T-helper 9 cell (primary cell): Measurements from ENCODE around the gene TTC34.
"Not testable (repeated sequence)": the region's sequence is repeated elsewhere in the genome, so short reads cannot be mapped to it uniquely, and the experiment has no call there.

Experiments
- DNase-seq: peaks from one replicate; pipeline ENCODE4 v3.0.0-alpha.2; 2020

Gene TTC34

DNA sequence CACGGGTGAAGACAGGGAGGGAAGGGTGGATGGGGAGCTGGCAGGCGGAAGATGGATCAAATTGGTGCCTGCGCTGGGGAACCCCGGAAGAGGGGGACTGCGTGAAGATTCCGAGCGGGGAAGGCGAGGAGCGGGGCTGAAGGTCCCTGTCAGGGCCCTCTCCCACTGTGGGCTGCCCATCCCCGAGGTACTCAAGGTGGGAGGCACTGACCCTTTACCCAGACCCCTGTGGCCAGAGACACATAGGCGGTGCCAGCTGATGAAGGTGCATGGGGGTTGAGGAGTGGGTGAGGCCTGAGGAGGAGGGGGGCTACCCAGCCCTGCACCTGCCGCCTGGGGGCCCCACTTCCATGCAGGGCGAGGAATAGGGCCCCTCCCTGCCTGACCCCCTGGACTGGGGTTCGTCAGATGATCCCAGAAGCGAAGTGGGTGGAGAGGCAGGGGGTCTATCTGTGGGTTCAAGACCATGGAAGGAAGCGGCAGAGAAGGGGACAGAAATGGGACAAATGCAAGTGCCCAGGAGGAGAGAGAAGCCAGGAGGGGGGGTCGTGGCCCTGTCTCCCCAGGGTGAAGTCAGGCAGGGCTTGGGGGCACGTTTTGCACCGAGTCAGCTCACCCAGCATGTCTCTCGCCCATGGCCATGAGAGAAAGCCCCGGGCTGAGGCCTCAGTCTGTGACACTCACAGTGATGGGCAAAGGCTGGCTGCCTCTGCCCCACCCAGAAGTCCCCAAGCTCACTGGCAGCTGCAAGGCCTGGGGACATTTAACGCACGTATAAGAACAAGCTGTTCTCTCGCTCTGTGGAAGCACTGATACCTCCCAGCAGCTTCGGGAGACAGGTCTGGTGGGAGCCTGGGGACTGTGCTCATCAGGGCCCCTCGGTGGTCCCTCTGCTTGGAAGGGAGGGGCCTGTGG, 161.6 kb downstream of the TTC34 start:
- no peak for DNase-seq

- no peak for DNase-seq
These were observed 162.3 kb downstream of the TTC34 start for GRCh38 chr1:2639203-2639602.

DNA sequence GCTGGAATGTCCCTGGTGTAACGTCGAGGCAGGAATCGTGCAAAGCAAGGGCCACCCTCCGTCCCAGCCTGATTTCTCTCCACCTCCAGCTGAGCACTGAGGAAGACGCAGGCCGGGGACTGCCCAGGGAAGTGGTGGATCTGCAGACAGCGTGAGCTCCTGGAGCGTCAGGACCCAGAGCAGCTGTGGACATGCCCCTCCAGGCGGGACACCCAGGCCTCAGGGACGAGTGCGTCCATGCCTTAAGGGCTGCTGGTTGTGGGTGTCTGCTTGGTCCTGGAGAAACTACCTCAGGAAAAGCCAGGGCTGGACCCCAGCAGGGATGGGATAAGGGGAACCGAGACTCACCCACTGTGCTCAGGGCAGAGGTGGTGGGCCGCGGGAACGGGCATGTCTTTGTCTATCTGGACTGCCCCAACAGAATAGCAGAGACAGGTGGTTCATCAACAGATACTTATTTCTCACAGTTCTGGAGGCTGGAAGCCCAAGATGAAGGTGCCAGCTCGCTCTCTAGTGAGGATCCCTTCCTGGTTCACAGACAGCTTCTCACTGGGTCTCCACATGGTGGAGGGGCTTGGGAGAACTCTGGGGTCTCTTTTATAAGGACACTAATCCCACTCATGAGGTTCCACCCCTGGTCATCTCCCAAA, 162.9 kb downstream of the TTC34 start:
- DNase-seq = no peak

DNA sequence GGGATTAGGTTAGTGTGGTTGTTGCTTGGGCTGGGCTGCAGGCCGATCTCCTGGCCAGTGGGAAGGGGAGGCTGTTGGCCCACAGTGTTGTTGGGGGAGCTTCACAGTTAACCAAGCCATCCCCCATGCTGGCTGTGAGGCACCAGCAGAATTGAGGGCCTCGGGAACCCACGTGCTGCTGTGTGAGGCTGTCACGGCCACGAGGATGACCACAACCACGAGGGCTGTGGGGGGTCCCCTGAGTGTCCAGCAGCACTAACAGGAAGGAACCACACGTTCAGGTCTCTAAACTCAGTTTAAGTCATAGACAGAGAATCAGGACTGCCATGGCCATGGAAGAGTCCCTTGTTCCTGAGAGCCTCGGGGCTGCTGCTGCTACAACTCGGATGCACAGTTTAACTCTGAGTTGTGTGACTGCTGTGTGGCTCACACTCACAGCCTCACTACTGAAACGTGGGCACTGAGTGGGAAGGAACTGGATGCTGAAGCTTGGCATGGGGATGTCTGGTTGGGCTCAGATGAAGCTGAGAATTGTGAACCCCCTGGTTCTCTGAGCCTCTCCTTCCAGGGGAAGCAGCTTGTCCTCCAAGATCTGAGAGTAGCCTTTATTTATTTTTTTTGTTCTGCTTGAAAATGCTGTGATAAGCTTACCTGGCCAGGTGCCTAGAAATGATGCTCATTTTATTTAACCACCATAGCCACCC, 163.9 kb downstream of the TTC34 start:
- DNase-seq = no peak

DNA sequence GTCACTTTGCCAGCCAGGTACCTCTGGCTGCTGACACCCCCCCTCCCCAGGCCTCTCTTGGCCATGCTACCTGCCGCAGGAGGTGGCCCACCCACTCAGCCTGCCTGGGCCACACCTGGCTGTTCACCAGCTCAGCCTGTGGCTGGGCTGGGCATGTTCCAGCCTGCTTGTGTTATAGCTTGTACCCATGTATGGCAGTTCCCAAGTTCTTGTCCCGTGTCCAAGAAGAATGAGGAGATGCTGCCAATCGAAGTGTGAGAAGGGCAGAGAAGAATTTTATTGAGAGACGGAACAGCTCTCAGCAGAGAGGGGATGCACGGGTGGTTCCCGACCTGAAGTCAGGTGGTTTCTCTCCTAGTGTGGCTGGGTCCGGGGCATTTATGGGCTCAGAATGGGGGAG, 164.8 kb downstream of the TTC34 start:
- DNase-seq = no peak

GRCh38 chr1:2635361-2636010, 166.0 kb downstream of the TTC34 start:
- no peak for DNase-seq

GRCh38 chr1:2633936-2634491, 167.5 kb downstream of the TTC34 start:
- no peak for DNase-seq

DNA sequence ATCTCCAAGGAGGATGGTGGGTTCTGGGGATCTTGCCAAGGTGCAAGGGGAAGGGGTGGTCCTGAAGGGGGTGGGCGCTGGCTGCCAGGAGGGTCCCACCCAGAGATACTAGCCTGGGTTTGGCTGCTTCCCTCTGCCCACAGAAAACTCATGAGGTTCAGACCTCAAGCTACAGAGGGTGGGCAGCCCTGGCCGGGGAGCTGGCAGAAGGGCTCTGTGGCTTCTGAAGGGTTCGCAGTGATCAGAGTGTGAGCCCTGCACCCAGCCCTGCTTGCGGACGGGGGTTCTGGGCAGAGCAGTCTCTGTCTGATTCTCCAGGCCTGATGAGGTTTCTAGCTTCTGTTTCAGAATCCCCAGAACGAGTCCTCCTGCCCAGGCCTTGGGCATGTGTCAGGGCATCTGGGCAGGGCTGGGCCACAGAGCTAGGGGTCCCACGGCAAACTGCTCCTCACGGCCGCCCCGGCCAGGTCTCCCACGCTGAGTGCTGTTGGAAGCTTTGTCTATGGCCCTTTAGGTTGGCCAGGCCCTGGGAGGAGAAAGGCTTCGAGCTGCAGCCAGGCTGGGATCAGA, 168.0 kb downstream of the TTC34 start:
- no peak for DNase-seq

- no peak for DNase-seq
These were observed 168.7 kb downstream of the TTC34 start, which contains the start of gene MMEL1 for GRCh38 chr1:2632561-2633361. Gene MMEL1, minus strand, starts transcription at chr1:2633016. Its CDS starts 3,532 bp downstream, at chr1:2629484.

- no peak for DNase-seq
These were observed 169.5 kb downstream of the TTC34 start for GRCh38 chr1:2632051-2632430.

- no peak for DNase-seq
These were observed 170.1 kb downstream of the TTC34 start for GRCh38 chr1:2631136-2632050.

GRCh38 chr1:2630498-2631135, 170.9 kb downstream of the TTC34 start:
- DNase-seq = no peak

DNA sequence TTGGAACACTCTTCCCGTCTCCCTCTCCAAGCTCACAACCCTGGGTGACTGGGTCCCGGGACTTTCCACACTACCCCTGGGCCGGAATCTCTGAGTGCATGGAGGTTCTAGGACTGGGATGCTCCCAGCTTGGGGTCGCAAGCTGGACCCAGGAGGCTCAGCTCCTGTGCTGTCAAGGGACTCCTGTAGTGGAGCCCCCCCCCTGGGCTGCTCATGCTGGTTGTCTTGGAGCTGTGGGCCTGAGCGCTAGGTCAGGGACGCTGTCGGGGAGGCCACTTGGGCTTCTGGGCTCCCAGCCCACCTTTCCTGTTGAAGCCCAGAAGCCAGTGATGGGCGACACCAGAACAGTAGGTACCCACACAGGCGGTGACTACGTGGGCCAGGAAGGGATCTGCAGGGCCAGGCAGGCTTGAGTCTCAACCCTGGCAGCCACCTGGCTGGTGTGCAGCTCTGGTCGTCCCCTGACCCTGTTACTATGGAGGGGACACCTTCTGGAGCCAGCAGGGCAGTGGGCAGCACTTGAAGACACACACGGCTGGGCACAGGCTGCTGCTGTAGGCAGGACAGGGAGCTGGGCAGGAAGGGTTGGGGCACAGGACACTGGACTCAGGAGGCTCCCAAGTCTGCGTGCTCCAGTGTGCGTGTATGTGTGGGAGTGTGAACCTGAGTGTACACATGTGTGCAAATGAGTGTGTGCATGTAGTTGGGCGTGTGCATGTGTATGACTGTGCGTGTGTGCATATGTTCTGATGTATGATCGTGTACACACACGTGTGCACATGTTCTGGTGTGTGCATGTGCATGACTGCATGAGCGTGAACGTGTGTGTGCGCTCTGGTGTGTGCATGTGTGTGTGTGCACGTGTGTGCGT, 171.6 kb downstream of the TTC34 start:
- no peak for DNase-seq

DNA sequence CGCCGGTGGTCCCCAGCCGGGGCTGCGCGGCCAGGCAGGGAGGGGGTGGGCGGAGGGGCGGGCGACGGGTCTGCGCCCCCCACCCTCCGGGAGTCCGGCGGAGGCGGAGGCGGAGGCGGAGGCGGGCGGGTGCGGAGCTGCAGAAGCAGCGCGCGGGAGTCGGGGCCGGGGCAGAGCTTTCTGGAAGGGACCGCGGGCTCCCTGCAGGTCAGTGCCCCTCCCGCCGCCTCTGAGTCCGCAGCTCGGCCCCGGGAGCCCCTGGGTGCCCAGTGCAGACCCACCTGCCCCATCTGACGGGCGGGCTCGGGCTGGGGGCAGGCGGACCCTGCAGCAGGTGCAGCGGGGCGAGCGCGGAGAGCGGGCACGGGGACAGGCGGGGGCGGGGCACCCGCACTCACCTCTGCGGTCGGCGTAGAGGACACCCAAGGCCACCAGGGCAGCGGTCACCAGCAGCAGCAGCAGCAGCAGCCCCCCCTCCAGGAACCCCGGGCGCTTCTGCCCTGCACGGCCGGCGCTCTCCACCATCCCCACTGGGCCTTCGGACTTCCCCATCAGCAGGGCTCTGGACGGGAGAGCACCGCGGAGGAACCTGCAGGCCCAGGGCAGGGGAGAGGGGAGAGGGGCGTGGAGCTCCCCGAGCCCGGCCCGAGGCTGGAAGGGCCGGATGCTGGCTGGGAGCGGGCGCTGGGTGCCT, 172.4 kb downstream of the TTC34 start:
- DNase-seq = no peak

DNA sequence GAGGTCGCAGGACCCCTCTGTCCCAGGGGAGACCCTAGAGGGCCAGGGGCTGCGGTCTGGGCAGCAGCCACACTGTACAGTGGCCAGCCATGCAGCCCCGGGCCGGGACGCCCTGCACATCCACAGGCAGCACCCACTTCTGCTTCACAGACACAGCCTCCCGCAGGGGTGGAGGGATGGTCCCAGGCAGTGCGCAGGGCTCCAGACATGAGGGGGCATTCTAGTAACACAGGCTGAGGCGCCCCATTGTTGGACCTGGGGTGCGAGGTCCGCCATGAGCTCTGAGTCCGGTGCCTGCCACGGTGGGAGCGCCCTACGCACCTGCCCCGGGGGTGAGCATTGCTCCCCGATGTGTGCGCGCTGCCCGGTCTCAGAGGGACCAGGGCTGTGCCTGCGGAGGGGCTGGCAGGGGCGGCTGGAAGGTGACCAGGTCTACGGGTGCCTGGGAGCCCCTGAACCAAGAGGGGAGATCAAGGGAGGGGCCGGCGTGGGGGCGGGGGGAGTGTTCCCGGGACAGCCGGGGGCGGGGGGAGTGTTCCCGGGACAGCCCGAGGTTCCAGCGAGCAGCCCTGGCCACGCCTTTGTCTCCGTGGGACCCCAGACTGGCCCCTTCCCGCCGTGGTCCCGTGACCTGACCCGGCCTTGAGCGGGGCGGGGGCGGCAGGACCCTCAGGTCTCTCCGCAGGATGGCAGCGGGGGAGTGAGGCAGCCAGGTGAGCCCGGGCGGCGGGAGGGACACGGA, 173.1 kb downstream of the TTC34 start:
- no peak for DNase-seq

DNA sequence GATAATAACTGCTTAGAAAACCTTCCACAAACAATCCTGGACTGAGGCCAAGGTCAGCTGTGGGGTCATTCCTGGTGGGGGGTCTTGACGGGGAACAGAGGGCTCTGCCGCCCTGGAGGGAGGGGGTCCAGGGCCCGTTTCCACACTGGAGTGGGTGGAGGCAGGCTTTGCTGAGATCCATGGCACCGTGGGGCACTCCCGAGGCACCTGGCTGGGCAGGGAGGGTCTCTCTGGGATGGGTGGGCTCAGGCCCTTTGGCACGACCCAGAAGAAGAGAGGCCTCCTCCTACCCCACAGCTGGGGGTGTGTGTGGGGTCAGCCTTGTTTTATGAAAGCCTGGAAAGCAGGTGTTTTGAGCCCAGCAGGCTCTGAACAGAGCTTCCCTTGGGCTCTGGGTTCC, 173.7 kb downstream of the TTC34 start:
- DNase-seq = no peak

- DNase-seq = not testable (repeated sequence)
These were observed 175.7 kb downstream of the TTC34 start for GRCh38 chr1:2625748-2626147.
